ENCODE measurements around the gene DNAH2.

GRCh38 chr17:7820231-7820630 is 102.7 kb downstream of the DNAH2 start:
- TF ChIP-seq NRF1 (IDR thresholded peaks at IDR 0.05; ENCODE audit: low read depth, low read length) (no peak), SIN3A (IDR thresholded peaks at IDR 0.05; ENCODE audit: borderline replicate concordance, low read depth, low read length) (no peak)

Measured in SK-N-SH (cell line).